GM23338 (cell line): ENCODE data around the gene LYZL6. TPM values are rescaled to one million over a fixed set of nuclear protein-coding genes. Genes with fewer than 3 reads are reported as not detected.

ENCODE experiments used
- ATAC-seq: fragments of 200-7000 bp; cut with Tn5 transposase; 3 replicates; pipeline ENCODE4 v1.9.1; 2020
- DNase-seq: peaks from one replicate; pipeline ENCODE4 v3.0.0-alpha.2; 2015; ENCODE audit warnings: low spot score
- H2AFZ ChIP-seq: fragments of 200-600 bp; sonication (generic); 2 replicates; pipeline ENCODE4 v1.8.0; 2016; ENCODE audit warnings: antibody characterized with exemption, mild to moderate bottlenecking, moderate library complexity
- H3F3A ChIP-seq: fragments of 200-600 bp; sonication (generic); replicated peaks from 2 replicates; pipeline ENCODE4 v1.8.0; 2017; ENCODE audit warnings: antibody characterized with exemption, mixed run types, low read depth
- H3K27ac ChIP-seq: fragments of 200-600 bp; sonication (generic); 2 replicates; pipeline ENCODE4 v1.6.1; 2016; ENCODE audit warnings: low read depth
- H3K27me3 ChIP-seq: fragments of 200-600 bp; sonication (generic); 2 replicates; pipeline ENCODE4 v1.8.0; 2016; ENCODE audit warnings: mild to moderate bottlenecking, mixed run types, moderate library complexity; ENCODE audit not compliant: insufficient read depth
- H3K36me3 ChIP-seq: fragments of 200-600 bp; sonication (generic); 2 replicates; pipeline ENCODE4 v1.8.0; 2016; ENCODE audit warnings: mild to moderate bottlenecking; ENCODE audit not compliant: insufficient read depth
- H3K4me1 ChIP-seq: fragments of 200-600 bp; sonication (generic); 2 replicates; pipeline ENCODE4 v1.8.0; 2016; ENCODE audit warnings: mild to moderate bottlenecking, moderate library complexity; ENCODE audit not compliant: insufficient read depth
- H3K4me2 ChIP-seq: fragments of 200-600 bp; sonication (generic); 2 replicates; pipeline ENCODE4 v1.7.1; 2017; ENCODE audit warnings: mixed run types
- H3K4me3 ChIP-seq: fragments of 200-600 bp; sonication (generic); 2 replicates; pipeline ENCODE4 v1.6.1; 2016; ENCODE audit warnings: mixed run types
- H3K79me2 ChIP-seq: fragments of 200-600 bp; sonication (generic); replicated peaks from 2 replicates; pipeline ENCODE4 v1.8.0; 2017; ENCODE audit warnings: mild to moderate bottlenecking; ENCODE audit not compliant: insufficient read depth
- H3K9me2 ChIP-seq: fragments of 200-600 bp; sonication (generic); 2 replicates; pipeline ENCODE4 v1.8.0; 2017; ENCODE audit not compliant: insufficient read depth
- H4K20me1 ChIP-seq: fragments of 200-600 bp; sonication (generic); replicated peaks from 2 replicates; pipeline ENCODE4 v1.8.0; 2017; ENCODE audit warnings: mild to moderate bottlenecking; ENCODE audit not compliant: insufficient read depth
- H3K27ac Mint-ChIP-seq: 2 replicates; pipeline ENCODE4 v1.8.0; 2020; ENCODE audit warnings: inconsistent platforms, mild to moderate bottlenecking, moderate library complexity, mixed read lengths
- H3K27me3 Mint-ChIP-seq: 3 replicates; pipeline ENCODE4 v1.8.0; 2022; ENCODE audit warnings: low read depth, mild to moderate bottlenecking, moderate library complexity, mixed read lengths, inconsistent platforms; ENCODE audit not compliant: insufficient read depth, poor library complexity
- H3K36me3 Mint-ChIP-seq: 3 replicates; pipeline ENCODE4 v1.8.0; 2021; ENCODE audit warnings: low read depth, mild to moderate bottlenecking, inconsistent platforms, moderate library complexity, mixed read lengths
- H3K4me1 Mint-ChIP-seq: 3 replicates; pipeline ENCODE4 v1.8.0; 2020; ENCODE audit warnings: mild to moderate bottlenecking, inconsistent platforms, mixed read lengths
- H3K4me3 Mint-ChIP-seq: 3 replicates; pipeline ENCODE4 v1.8.0; 2021; ENCODE audit warnings: moderate library complexity, mild to moderate bottlenecking, inconsistent platforms, mixed read lengths
- H3K9me3 Mint-ChIP-seq: 3 replicates; pipeline ENCODE4 v1.8.0; 2020; ENCODE audit warnings: moderate library complexity, mild to moderate bottlenecking, inconsistent platforms, mixed read lengths
- CREB1 ChIP-seq: fragments of 250-450 bp; sonication (Bioruptor Pico); IDR thresholded peaks from 2 replicates; pipeline ENCODE4 v1.5.0; 2020; ENCODE audit warnings: low read depth, mild to moderate bottlenecking, moderate library complexity
- EZH2 ChIP-seq: fragments of 200-600 bp; sonication (generic); IDR thresholded peaks from one replicate; pipeline ENCODE4 v1.8.0; 2017; ENCODE audit warnings: antibody characterized with exemption, mild to moderate bottlenecking, low read depth; ENCODE audit not compliant: unreplicated experiment
- EZH2phosphoT487 ChIP-seq: fragments of 200-600 bp; sonication (generic); IDR thresholded peaks from one replicate; pipeline ENCODE4 v1.8.1; 2018; ENCODE audit warnings: antibody characterized with exemption; ENCODE audit not compliant: unreplicated experiment
- JUNB ChIP-seq: IDR thresholded peaks from one replicate; pipeline ENCODE4 v1.6.1; 2016; ENCODE audit warnings: antibody characterized with exemption; ENCODE audit not compliant: unreplicated experiment
- NANOG ChIP-seq: IDR thresholded peaks from 2 replicates; pipeline ENCODE4 v1.6.1; 2016; ENCODE audit warnings: antibody characterized with exemption, borderline replicate concordance
- POLR2AphosphoS5 ChIP-seq: IDR thresholded peaks from 2 replicates; pipeline ENCODE4 v1.6.1; 2016; ENCODE audit warnings: antibody characterized with exemption, low read depth
- STAT1 ChIP-seq: IDR thresholded peaks from one replicate; pipeline ENCODE4 v1.6.1; 2016; ENCODE audit warnings: antibody characterized with exemption; ENCODE audit not compliant: unreplicated experiment
- ZNF331 ChIP-seq: fragments of 250-450 bp; sonication (Bioruptor Pico); IDR thresholded peaks from 2 replicates; pipeline ENCODE4 v1.5.0; 2020; ENCODE audit warnings: low read depth, mild to moderate bottlenecking, moderate library complexity
- polyA plus RNA-seq: library from polyadenylated mRNA; unstranded; fragments of >200 nt; fragmentation: Nextera tagmentation; extraction: Ambion mirVana; gene quantifications from 2 replicates; pipeline ENCODE4 v1.2.1, GENCODE V29; 2016
- total RNA-seq: library from RNA; depleted of rRNA; stranded (reverse); fragments of >200 nt; shearing (Covaris generic); gene quantifications from 2 replicates; pipeline ENCODE4 v1.2.3, GENCODE V29; 2014
- TF ChIP-seq, protein P1 (sequence below): fragments of 250-450 bp; sonication (Bioruptor Pico); IDR thresholded peaks from 2 replicates; pipeline ENCODE4 v1.5.0; 2020; ENCODE audit warnings: mild to moderate bottlenecking, moderate library complexity
- TF ChIP-seq, protein P2 (sequence below): IDR thresholded peaks from 2 replicates; pipeline ENCODE4 v1.6.1; 2016; ENCODE audit warnings: antibody characterized with exemption
- TF ChIP-seq, protein P3 (sequence below): IDR thresholded peaks from one replicate; pipeline ENCODE4 v1.6.1; 2018; ENCODE audit warnings: antibody characterized with exemption; ENCODE audit not compliant: unreplicated experiment
- TF ChIP-seq, protein P4 (sequence below), 2 experiments: fragments of 200-600 bp in 1 of 2; sonication (generic) in 1 of 2; conservative IDR thresholded peaks; 2 replicates each; pipeline versions ENCODE4 v1.5.1 to v1.6.1; 2016 to 2017; ENCODE audit warnings: antibody characterized with exemption in 2 of 2, low read depth in 2 of 2, mild to moderate bottlenecking in 2 of 2, moderate library complexity in 1 of 2

LYZL6 gene
- total and polyA plus RNA-seq, 2 experiments from 2014 or later = not detected

DNA sequence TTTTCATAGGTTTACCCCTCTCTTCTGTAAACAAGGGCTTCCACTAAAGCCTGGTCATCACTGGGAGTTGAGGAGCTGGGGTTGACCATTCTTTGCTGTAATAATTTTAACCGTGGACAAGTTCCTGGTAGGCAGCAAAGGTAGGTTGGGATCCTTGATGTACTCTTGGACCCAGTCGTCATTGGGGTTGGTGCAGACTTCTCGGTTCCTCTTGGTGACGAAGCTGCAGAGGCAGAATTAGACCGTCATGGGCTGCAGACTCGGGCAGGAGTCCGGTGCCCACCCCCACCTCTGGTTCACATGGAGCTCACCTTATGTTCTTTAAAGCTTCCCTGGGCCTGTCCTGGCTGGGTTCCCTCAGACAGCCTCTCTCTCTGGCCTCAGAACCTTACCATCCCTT is 34.0 kb upstream of the LYZL6 start:
- no peaks in the 10 kb centered on the region for H3K36me3 ChIP-seq
- no peak overlapping the region for H3K4me2 ChIP-seq
- no peaks in the 10 kb centered on the region for H3K4me1 ChIP-seq
- no peak overlapping the region for H3K4me3 ChIP-seq
- peaks cover 7% of the 10 kb centered on the region; the same call in 1 of the 2 replicates for H3K9me2 ChIP-seq
- H3K27ac Mint-ChIP-seq = no peak overlapping the region
- TF ChIP-seq, protein P1, sequence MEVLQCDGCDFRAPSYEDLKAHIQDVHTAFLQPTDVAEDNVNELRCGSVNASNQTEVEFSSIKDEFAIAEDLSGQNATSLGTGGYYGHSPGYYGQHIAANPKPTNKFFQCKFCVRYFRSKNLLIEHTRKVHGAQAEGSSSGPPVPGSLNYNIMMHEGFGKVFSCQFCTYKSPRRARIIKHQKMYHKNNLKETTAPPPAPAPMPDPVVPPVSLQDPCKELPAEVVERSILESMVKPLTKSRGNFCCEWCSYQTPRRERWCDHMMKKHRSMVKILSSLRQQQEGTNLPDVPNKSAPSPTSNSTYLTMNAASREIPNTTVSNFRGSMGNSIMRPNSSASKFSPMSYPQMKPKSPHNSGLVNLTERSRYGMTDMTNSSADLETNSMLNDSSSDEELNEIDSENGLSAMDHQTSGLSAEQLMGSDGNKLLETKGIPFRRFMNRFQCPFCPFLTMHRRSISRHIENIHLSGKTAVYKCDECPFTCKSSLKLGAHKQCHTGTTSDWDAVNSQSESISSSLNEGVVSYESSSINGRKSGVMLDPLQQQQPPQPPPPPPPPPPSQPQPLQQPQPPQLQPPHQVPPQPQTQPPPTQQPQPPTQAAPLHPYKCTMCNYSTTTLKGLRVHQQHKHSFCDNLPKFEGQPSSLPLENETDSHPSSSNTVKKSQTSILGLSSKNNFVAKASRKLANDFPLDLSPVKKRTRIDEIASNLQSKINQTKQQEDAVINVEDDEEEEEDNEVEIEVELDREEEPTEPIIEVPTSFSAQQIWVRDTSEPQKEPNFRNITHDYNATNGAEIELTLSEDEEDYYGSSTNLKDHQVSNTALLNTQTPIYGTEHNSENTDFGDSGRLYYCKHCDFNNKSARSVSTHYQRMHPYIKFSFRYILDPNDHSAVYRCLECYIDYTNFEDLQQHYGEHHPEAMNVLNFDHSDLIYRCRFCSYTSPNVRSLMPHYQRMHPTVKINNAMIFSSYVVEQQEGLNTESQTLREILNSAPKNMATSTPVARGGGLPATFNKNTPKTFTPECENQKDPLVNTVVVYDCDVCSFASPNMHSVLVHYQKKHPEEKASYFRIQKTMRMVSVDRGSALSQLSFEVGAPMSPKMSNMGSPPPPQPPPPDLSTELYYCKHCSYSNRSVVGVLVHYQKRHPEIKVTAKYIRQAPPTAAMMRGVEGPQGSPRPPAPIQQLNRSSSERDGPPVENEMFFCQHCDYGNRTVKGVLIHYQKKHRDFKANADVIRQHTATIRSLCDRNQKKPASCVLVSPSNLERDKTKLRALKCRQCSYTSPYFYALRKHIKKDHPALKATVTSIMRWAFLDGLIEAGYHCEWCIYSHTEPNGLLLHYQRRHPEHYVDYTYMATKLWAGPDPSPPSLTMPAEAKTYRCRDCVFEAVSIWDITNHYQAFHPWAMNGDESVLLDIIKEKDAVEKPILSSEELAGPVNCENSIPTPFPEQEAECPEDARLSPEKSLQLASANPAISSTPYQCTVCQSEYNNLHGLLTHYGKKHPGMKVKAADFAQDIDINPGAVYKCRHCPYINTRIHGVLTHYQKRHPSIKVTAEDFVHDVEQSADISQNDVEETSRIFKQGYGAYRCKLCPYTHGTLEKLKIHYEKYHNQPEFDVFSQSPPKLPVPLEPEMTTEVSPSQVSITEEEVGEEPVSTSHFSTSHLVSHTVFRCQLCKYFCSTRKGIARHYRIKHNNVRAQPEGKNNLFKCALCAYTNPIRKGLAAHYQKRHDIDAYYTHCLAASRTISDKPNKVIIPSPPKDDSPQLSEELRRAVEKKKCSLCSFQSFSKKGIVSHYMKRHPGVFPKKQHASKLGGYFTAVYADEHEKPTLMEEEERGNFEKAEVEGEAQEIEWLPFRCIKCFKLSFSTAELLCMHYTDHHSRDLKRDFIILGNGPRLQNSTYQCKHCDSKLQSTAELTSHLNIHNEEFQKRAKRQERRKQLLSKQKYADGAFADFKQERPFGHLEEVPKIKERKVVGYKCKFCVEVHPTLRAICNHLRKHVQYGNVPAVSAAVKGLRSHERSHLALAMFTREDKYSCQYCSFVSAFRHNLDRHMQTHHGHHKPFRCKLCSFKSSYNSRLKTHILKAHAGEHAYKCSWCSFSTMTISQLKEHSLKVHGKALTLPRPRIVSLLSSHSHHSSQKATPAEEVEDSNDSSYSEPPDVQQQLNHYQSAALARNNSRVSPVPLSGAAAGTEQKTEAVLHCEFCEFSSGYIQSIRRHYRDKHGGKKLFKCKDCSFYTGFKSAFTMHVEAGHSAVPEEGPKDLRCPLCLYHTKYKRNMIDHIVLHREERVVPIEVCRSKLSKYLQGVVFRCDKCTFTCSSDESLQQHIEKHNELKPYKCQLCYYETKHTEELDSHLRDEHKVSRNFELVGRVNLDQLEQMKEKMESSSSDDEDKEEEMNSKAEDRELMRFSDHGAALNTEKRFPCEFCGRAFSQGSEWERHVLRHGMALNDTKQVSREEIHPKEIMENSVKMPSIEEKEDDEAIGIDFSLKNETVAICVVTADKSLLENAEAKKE (CRISPR knock-in tag) = no peak
- TF ChIP-seq JUNB (no peak), ZNF331 (CRISPR knock-in tag) (no peak), STAT1 (no peak), POLR2AphosphoS5 (no peak), EZH2phosphoT487 (no peak), CREB1 (CRISPR knock-in tag) (no peak), EZH2 (no peak), NANOG (no peak)
- TF ChIP-seq, protein P2, sequence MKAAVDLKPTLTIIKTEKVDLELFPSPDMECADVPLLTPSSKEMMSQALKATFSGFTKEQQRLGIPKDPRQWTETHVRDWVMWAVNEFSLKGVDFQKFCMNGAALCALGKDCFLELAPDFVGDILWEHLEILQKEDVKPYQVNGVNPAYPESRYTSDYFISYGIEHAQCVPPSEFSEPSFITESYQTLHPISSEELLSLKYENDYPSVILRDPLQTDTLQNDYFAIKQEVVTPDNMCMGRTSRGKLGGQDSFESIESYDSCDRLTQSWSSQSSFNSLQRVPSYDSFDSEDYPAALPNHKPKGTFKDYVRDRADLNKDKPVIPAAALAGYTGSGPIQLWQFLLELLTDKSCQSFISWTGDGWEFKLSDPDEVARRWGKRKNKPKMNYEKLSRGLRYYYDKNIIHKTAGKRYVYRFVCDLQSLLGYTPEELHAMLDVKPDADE = no peak
- TF ChIP-seq, protein P3, sequence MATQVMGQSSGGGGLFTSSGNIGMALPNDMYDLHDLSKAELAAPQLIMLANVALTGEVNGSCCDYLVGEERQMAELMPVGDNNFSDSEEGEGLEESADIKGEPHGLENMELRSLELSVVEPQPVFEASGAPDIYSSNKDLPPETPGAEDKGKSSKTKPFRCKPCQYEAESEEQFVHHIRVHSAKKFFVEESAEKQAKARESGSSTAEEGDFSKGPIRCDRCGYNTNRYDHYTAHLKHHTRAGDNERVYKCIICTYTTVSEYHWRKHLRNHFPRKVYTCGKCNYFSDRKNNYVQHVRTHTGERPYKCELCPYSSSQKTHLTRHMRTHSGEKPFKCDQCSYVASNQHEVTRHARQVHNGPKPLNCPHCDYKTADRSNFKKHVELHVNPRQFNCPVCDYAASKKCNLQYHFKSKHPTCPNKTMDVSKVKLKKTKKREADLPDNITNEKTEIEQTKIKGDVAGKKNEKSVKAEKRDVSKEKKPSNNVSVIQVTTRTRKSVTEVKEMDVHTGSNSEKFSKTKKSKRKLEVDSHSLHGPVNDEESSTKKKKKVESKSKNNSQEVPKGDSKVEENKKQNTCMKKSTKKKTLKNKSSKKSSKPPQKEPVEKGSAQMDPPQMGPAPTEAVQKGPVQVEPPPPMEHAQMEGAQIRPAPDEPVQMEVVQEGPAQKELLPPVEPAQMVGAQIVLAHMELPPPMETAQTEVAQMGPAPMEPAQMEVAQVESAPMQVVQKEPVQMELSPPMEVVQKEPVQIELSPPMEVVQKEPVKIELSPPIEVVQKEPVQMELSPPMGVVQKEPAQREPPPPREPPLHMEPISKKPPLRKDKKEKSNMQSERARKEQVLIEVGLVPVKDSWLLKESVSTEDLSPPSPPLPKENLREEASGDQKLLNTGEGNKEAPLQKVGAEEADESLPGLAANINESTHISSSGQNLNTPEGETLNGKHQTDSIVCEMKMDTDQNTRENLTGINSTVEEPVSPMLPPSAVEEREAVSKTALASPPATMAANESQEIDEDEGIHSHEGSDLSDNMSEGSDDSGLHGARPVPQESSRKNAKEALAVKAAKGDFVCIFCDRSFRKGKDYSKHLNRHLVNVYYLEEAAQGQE = no peak
- TF ChIP-seq, protein P4, sequence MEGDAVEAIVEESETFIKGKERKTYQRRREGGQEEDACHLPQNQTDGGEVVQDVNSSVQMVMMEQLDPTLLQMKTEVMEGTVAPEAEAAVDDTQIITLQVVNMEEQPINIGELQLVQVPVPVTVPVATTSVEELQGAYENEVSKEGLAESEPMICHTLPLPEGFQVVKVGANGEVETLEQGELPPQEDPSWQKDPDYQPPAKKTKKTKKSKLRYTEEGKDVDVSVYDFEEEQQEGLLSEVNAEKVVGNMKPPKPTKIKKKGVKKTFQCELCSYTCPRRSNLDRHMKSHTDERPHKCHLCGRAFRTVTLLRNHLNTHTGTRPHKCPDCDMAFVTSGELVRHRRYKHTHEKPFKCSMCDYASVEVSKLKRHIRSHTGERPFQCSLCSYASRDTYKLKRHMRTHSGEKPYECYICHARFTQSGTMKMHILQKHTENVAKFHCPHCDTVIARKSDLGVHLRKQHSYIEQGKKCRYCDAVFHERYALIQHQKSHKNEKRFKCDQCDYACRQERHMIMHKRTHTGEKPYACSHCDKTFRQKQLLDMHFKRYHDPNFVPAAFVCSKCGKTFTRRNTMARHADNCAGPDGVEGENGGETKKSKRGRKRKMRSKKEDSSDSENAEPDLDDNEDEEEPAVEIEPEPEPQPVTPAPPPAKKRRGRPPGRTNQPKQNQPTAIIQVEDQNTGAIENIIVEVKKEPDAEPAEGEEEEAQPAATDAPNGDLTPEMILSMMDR (conservative IDR thresholded peaks at IDR 0.05; ENCODE audit: low read depth in 2 of 2) = no peak
- H3F3A ChIP-seq = no peaks in the 10 kb centered on the region
- H3K27ac ChIP-seq = no peak overlapping the region
- no peak overlapping the region for H2AFZ ChIP-seq
- H3K4me1 Mint-ChIP-seq = no peaks in the 10 kb centered on the region; the same call in 2 of the 3 replicates
- ATAC-seq = no peak
- no peaks in the 10 kb centered on the region for H3K9me3 Mint-ChIP-seq
- no peaks in the 10 kb centered on the region for H3K79me2 ChIP-seq
- peaks cover 5% of the 10 kb centered on the region for H3K27me3 Mint-ChIP-seq
- no peaks in the 10 kb centered on the region for H3K27me3 ChIP-seq
- H3K4me3 Mint-ChIP-seq = no peak overlapping the region
- no peaks in the 10 kb centered on the region for H3K36me3 Mint-ChIP-seq
- DNase-seq = no peak
- no peaks in the 10 kb centered on the region for H4K20me1 ChIP-seq
